NCI-H1105 (cell line): ENCODE results near the gene ATAD3A.
"Not testable (repeated sequence)": the region's sequence is repeated elsewhere in the genome, so short reads cannot be mapped to it uniquely, and the experiment has no call there.

ENCODE experiments used
- DNase-seq: peaks from one replicate; lab custom pipeline; 2025; lab: John Stamatoyannopoulos, UW

ATAD3A gene

DNA sequence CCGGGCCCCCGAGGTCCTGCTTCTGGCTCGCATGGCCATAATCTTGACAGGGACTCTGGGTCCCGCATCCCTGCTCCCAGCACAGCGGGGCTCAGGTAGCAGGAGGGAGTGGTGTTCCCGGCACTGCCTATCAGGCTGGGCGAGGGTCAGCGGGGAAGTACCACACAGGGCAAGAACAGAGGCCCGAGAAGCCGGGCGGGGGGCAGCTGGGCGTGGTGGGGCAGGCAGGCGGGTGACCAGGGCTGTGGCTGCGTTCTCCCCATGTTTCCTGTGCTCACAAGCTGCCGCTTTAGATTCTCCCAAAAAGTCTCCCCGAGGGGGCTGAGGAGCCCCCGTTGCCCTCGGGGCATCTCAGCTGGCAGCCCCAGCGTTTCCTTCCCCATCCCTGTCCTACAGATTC is 22.1 kb upstream of the ATAD3A start:
- DNase-seq = no peak

GRCh38 chr1:1490633-1491230 is 21.2 kb upstream of the ATAD3A start:
- DNase-seq = no peak

DNA sequence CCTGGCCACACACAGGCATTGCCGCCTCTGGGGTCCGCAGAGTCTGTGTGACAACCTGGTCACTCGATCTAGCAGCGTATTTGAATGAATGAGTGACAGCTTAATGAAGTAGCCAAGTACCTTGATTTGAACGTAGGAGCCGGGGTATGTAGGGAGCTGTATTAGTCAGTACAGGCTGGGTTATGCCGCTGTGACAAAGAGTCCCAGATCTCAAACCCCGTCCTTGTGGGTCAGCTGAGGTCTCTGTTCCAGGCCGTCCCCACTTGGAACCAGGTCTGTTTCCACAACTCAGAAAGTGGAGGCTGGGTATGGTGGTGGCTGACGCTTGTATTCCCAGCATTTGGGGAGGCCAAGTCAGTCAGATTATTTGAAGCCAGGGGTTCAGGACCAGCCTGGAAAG is 20.4 kb upstream of the ATAD3A start:
- no peak for DNase-seq

DNA sequence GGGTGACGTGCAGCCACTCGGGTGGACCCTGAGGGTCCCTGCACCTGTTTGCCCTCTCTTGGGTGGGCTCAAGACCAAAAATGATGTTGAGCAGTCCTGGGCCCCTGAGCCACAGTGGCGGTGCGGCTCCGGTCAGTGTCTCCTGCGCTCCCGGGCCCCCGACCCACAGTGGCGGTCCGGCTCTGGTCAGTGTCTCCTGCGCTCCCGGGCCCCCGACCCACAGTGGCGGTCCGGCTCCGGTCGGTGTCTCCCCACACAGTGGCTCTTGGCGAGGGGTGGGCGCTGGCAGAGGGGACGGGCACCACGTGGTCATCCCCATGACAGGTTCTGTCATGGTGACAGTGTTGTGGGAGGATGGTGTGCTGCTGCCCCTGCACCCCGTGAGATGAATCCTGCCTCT is 17.7 kb upstream of the ATAD3A start:
- DNase-seq = not testable (repeated sequence)

GRCh38 chr1:1495461-1495975 is 16.4 kb upstream of the ATAD3A start:
- DNase-seq = not testable (repeated sequence)

- not testable (repeated sequence) for DNase-seq
Observed at GRCh38 chr1:1504777-1505365, 7.1 kb upstream of the ATAD3A start.

GRCh38 chr1:1505366-1505798 is 6.6 kb upstream of the ATAD3A start:
- peak; percentile 15 for DNase-seq

- DNase-seq = not testable (repeated sequence)
Observed at GRCh38 chr1:1505801-1506200, 6.2 kb upstream of the ATAD3A start.

DNA sequence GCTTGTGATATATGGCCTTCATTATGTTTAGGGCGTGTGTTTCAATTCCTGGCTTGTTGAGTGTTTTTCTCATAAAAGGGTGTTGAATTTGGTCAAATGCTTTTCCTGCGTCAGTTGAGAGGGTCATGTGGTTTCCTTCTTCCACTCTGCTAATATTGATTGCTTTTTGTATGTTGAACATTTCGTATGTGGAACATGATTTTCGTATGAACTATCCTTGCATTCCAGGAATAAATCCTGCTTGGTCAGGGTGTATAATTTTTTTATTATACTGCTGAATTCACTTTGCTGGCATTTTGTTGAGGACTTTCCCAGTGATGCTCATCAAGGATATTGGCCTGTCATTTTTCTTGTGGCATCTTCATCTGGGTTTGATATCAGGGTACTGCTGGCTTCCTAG is 4.7 kb upstream of the ATAD3A start:
- no peak for DNase-seq

DNA sequence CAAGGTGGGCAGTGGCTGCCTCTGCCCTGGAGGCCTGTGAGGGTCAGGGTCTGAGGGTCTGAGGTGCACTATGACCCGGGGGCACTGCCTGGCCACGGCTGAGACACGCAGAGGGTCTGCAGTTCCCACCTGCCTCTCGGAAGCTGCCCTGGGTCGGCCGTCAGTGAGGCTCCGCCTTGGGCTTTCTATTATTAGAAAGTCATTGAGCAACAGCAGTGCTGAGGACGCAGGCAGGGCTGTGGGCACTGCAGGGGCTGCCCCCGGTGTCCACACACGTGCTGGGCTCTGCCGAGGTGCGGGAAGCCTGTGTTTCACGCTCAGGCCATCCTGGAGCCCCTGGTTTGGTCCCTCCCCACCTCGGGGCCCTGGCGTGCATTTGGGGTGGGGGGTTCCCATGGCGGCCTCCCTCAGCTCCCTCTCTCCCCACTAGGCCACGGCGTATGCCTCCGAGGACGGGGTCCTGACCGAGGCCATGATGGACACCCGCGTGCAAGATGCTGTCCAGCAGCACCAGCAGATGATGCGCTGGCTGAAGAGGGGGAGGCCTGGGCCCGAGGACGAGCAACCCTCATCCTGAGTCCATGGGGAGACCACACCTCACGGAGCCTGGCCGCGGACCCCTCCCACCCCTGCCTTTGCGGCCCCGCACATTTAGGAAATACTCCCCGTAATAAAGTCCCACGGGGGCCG is 3.0 kb upstream of the ATAD3A start:
- not testable (repeated sequence) for DNase-seq

DNA sequence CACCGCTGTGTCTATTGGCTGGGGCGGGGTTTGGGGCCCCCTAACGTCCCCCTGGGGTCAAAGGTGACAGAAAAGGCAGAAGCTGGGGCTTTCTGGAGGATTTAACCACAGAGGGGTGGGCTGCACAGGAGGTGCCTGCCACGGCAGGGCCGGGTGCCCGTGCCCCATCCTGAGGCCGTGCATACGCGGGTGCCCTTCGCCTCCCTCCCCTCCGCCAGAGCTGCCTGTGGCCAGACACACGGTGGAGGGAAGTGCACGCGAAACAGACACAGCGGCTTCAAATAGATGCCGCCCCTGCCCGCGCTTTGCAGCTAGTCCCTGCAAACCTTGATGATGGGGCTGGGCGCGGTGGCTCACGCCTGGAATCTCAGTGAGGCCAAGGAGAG is 2.5 kb upstream of the ATAD3A start:
- not testable (repeated sequence) for DNase-seq

DNA sequence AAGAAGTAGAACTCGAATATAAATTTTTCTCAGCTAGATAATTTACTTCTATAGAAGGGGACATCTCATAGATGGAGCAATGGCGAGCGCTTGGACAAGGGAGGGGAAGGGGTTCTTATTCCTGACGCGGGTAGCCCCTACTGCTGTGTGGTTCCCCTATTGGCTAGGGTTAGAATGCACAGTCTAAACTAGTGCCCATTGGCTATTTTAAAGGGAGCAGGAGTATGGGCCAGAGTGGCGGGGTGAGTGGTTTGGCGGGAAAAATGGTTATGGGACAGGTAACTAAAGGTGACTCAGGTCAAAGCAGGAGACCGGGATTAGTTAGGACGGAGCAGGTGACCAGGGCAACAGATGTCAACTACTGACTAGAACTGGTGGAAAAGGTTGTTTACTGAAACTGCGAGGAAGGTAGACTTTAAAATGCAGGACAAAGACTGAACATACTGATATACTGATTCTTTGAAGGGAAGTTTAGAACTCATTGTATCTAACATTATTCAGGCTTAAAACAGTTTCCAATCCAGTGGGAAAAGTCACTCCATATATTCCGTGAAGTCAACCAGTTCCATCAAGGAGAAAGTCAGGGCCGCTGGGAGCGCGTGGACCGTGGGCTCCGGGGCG is 940 bp upstream of the ATAD3A start:
- DNase-seq = no peak

DNA sequence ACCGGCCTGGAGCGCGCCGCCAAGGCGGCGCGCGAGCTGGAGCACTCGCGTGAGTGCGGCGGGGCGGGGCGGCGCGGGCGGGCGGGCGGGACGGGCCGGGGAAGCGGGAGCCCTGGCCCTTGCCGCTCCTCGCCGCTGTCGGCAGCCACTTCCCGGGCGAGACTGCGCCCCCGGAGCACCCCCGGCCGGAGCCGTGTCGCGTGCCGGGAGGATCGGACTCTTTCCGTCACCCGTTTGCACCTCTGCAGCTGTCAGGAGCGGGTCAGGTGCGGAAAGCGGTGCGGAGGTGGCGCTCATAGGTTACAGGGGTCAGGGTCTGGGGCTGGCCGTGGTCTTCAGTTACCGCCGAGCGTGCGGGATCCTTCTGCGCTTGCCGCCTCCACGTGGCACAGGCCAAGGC is 463 bp downstream of the ATAD3A start:
- DNase-seq = not testable (repeated sequence)

- not testable (repeated sequence) for DNase-seq
Observed at GRCh38 chr1:1513675-1514074, 1.7 kb downstream of the ATAD3A start.

- not testable (repeated sequence) for DNase-seq
Observed at GRCh38 chr1:1514376-1514775, 2.4 kb downstream of the ATAD3A start.

GRCh38 chr1:1516923-1517322 is 5.0 kb downstream of the ATAD3A start:
- not testable (repeated sequence) for DNase-seq

DNA sequence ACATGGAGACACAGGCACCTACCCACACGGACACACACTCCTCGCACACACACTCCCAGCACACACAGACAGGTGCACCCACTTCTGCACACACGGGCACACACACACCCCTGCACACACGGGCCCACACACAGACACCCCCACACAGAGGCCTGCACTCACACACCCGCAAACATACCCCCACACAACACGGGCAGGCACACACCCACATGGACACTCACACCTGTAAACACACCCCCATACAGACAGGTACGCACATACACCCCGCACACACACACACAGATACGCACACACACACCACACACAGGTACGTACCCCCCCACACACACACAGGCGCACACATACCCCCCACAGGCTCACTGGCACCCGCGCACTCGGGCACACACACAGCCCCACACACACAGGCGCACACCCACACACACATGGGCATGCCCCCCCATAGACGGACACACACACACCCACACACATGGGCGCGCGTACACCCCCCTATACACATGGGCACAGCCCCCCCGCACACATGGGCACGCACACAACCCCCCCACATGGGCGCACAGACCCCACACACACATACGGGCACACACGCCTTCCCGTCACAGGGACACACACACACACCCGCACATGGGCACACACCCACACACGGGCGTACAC is 6.1 kb downstream of the ATAD3A start:
- no peak for DNase-seq

DNA sequence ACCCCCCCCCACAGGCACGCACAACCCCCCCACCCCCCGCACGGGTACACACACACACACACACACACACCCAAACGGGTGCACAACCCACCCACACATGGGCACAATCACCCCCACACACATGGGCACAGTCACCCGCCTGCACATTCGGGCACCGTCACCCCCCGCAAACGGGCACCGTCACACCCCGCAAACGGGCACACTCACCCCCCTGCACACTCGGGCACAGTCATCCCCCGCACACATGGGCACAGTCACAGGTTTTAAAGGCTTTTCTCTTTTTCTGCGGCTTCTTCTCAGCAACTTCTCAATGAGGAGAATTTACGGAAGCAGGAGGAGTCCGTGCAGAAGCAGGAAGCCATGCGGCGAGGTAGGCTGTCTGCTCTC is 6.7 kb downstream of the ATAD3A start:
- DNase-seq = not testable (repeated sequence)

GRCh38 chr1:1519805-1520505 is 8.0 kb downstream of the ATAD3A start:
- not testable (repeated sequence) for DNase-seq

DNA sequence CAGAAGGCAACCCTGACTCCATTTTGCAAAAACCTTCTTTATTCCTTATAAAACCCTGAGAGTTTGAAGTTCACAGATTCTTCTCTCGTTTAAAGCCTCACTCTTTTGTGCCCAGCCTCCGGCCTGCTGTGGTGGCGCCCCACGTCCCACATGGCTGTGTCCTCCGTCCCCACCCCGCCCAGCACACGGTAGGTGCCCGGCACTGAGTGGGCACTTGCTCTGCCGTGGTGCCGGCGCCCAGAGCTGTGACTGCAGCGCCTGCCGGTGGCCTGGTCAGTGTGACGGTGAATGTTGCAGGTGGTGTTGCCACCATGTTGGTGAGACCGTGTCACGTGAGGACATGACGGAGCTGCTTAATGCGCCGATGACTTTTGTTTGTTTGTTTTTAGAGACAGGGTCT is 9.4 kb downstream of the ATAD3A start:
- no peak for DNase-seq

DNA sequence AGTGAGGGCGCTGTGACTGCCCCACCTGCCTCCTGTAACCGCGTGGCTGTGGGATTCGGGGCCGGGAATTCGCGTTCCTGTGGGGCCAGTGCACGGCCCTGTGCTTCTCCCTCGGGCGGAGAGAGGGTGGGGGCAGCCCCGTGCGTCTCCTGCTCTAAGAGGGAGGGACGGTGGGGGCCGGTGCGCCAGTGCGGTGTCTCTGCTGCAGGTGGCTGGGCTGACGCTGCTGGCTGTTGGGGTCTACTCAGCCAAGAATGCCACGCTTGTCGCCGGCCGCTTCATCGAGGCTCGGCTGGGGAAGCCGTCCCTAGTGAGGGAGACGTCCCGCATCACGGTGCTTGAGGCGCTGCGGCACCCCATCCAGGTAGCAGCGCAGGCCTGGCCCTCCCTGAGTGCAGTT is 10.6 kb downstream of the ATAD3A start:
- DNase-seq = not testable (repeated sequence)

DNA sequence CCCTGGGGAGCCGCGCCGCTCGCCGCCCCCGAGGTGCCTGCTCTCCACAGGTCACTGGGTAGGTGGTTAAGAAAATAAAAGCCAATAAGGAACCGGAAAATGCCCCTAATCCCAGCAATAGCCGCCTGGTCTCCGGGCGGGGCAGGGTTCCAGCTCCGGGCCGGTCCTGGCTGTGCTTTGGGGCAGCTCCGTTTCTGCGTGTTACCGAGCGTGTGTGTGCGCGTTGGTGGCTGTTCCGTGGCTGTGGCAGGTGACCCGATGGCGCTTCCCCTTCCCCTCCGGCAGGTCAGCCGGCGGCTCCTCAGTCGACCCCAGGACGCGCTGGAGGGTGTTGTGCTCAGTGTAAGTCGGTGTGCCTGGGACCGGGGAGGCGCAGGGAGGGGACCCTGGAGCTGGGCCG is 11.3 kb downstream of the ATAD3A start:
- DNase-seq = not testable (repeated sequence)
